GM10248 (cell line): Measurements from ENCODE around the gene LCN12.

Experiments
- CTCF ChIA-PET: fragments of 300-600 bp; sonication (Branson Sonifier 250); formaldehyde crosslinking; extraction: SDS; loops from one replicate; lab custom pipeline; 2021; ENCODE audit warnings: antibody characterized with exemption; lab: Yijun Ruan, JAX
- POLR2A ChIA-PET: fragments of 350-650 bp; sonication (Branson Sonifier 250); formaldehyde crosslinking; extraction: SDS; loops from one replicate; lab custom pipeline; 2020; ENCODE audit warnings: antibody characterized with exemption; lab: Yijun Ruan, JAX
- DNase-seq: peaks from one replicate; pipeline ENCODE4 v3.0.0; 2012; ENCODE audit errors: extremely low spot score
- CTCF ChIP-seq: IDR thresholded peaks from 2 replicates; pipeline ENCODE4 v1.5.1; 2012; ENCODE audit warnings: mild to moderate bottlenecking, low read depth; ENCODE audit errors: extremely low read depth, missing control alignments, control extremely low read depth

The LCN12 gene

GRCh38 chr9:136940526-136941230 is 11.4 kb upstream of the LCN12 start:
- ChIA-PET POLR2A (no interaction called here), CTCF (no interaction called here)
- DNase-seq, result no peak
- TF ChIP-seq CTCF, result no peak

- ChIA-PET POLR2A (no interaction called here), CTCF (no interaction called here)
- DNase-seq, result no peak
Observed at GRCh38 chr9:136941231-136942111, 10.6 kb upstream of the LCN12 start.

GRCh38 chr9:136942112-136942880 is 9.8 kb upstream of the LCN12 start:
- ChIA-PET CTCF (no interaction called here), POLR2A (no interaction called here)
- TF ChIP-seq CTCF, result no peak
- DNase-seq, result no peak

More at GRCh38 chr9:136941231-136942111, 10.6 kb upstream of the LCN12 start:
- no peak for TF ChIP-seq CTCF

- ChIA-PET CTCF (interaction anchor here (1.3 to 1.8 kb wide), 4 partner anchors 11 to 144 kb away, joined by 4 to 8 read pairs (median 6); partner anchors contain the start of gene MAN1B1), POLR2A (no interaction called here)
- TF ChIP-seq CTCF, result no peak
- DNase-seq, result no peak
Observed at GRCh38 chr9:136942881-136943230, 9.2 kb upstream of the LCN12 start.

- ChIA-PET POLR2A (interaction anchor here (0.5 to 0.7 kb wide), 3 partner anchors 49 to 240 kb away, joined by 3 to 4 read pairs (median 4); partner anchors contain the start of gene PAXX), CTCF (interaction anchor here (0.7 to 6.5 kb wide), 16 partner anchors 8 to 215 kb away, joined by 3 to 126 read pairs (median 4); partner anchors contain the start of genes FUT7, MAN1B1, PAXX and RABL6)
- TF ChIP-seq CTCF, result no peak
- DNase-seq, result peak; percentile 63
Observed at GRCh38 chr9:136943291-136944211, 8.5 kb upstream of the LCN12 start.
